GM11168 (cell line): Measurements from ENCODE around the gene EGFLAM.

ENCODE experiments used
- in situ Hi-C: fragments of 300-500 bp; cut with MboI; formaldehyde crosslinking; loops from one replicate; pipeline ENCODE4 v1.12.0; 2022; ENCODE audit warnings: low sequenced_read_pairs; ENCODE audit not compliant: unreplicated experiment

Gene EGFLAM

DNA sequence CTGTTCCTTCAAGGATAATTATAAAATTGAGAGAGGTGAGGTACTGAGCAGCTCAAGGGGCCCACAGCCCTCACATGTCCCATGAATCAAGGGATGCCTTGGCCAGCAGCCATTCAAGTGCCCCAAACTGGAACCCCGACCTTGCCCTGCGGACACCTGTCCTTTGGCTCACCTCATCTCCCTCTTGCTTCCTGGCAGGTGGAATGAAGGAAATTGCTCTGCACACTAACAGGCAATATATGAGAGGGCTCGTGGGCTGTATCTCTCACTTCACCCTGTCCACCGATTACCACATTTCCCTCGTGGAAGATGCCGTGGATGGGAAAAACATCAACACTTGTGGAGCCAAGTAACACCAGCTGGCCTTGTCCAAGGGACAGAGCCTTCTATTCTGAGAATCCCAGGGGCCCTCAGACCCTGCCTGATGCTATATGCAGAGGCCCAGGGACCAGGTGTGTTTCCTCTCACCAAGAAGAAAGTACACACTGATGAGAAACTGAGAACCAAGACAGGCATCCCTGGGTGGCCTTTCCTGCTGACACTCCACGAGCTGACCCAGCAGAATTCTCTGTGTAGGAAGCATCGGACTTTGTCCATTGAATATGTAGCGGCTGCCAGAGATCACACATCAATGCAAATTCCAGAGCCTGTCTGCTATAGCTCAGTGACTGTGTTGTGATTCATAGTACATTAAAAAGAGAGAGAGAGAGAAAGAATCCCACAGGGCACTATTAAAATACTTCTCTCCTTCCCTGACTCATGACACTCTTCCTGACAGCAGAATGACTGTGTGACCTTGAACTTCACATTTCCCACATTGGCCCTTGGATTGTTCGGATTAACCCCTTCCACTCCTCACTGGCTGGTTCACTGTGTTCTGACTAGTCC lies 205.5 kb downstream of the EGFLAM start:
- in situ Hi-C loops: no loop called here

DNA sequence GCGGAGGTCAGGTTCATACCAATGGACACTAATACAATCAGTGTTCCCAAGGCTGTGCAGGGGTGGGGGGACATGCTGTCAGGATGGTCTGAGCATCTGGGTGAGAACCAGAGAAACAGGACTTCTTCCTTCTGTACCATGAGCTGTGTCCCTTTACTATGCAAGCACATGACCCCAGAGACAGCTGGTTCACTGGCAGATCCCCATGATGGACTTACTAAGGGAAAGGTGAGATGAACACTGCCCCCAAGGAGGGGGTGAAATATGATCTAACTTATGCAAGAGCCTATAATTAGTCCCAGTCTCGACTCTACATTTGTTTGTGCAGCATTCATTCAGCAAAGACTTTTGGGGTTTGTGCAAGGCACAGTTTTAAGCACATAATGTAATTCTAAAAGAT lies 206.7 kb downstream of the EGFLAM start:
- in situ Hi-C loops: no loop called here

DNA sequence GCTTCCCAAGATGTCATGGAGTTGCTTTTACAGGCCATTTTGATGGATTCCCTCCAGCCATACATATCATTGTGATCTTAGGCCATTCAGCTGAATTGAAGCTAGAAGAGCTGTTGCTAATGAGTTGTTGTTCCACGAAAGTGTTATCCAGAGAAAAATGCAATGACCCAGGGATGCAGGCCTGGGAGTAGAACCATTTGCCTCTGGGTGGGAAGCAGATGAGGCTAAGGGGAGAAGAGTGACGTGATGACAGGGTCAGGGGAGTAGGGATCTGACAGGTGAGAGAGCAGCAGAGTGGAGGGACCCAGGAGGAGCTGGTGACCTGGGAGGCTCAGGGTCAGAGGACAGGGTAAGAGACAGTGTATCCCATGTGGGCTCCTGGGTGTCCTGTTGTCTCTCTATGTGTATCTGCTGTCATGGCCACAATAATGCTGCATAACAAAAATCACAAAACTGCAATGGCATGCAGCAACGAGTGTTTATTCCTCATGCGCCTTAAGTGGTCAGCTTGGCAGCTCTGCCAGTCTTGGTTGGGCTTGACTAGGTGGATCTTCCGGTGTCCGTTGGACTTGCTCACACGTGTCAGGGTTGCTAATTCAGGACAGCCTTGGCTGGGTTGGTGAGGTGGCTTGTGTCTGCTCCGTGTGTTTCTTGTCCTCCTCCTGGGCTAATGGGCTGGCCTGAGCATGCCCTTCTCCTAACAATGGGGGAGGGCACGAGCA lies 207.5 kb downstream of the EGFLAM start:
- in situ Hi-C loops: no loop called here

DNA sequence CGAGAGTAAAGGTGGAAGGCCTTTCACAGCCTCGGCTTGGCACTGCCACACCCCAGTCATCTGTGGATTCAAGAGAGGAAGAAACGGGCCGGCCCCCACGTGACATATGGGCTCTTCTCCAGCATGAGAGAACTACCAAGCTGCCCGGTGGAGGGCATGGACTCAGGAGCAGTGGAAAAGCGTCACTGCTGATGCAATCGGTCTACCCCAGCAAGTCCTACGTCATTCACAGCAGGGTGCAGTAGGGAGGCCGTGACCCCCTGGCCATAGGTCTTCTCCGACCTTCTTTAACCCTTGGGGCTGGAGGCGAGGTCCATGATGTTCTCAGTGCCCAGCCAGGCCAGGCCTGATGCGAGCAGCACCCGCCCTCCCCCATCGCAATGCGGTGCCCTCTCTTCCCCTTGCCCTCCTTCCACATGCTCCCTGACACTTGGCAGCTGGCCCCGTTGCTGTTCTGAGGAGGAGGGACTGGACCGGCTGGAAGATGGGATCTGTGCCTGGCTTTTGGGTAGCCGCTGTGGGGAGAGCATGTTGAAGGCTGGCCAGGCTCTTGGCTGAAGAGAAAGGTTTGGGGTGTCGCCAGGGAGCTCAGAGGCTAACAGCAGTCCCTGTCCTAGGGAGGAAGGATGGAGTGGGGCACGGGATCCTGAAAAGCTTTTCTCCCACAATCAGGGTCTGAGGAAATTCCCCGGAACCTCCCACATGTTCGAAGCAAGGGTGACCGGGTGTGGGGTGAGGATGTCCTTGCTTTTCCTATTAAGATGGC lies 208.2 kb downstream of the EGFLAM start:
- in situ Hi-C loops: no loop called here

DNA sequence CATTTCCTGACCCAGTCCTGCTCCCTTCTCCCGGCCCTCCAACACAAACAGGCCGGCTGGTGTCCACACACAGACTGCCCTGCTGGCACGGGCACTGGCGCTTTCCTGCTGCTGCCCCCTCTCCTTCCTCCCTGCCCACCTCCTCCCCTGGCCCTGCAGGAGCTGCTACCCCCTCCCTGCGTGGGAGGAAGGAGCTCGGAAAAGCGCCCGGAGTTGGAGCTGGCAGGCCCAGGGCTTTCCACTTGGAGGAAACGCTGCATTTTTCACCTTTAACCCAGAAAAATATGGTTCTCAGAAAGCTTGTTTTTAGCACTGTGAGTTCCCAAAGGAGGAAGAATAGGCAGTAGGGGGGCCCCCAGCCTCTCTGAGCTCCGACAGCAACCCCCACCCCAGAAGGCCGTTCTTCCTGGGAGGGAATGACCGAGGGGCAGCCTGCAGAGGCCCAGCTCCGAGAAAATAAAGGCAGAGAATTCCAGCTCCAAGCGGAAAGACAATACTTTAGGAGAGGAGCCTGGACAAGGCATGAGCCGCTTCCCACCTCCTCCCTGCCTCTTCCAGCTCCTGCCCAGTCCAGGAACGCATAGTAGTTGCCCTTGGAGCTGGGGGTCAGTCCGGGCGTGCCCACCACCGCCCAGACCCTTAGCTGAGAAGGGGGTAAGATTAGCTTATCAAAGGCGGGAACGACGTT lies 209.1 kb downstream of the EGFLAM start:
- in situ Hi-C loops: no loop called here

DNA sequence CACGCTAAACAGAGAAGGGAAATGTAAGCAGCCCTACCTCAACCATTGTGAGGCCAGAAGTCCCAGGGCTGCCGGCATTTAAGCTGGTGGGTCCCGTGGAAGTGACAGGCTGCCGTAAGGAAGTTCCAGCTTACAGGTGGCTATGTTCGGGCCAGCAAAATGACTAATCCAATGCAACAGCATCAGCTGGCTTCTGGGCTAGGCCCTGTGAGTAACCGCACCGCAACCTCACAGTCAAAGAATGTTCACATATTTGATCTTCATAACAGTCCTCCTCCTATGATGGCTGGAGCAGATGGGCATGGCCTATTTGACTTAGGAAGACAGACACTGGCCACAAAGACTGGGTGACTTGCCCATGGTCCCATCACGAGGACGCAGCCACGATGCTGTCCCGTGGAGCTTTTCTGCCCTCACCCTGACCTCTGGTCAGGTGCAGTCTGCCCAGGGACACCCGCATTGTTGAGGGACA lies 209.9 kb downstream of the EGFLAM start:
- in situ Hi-C loops: no loop called here

DNA sequence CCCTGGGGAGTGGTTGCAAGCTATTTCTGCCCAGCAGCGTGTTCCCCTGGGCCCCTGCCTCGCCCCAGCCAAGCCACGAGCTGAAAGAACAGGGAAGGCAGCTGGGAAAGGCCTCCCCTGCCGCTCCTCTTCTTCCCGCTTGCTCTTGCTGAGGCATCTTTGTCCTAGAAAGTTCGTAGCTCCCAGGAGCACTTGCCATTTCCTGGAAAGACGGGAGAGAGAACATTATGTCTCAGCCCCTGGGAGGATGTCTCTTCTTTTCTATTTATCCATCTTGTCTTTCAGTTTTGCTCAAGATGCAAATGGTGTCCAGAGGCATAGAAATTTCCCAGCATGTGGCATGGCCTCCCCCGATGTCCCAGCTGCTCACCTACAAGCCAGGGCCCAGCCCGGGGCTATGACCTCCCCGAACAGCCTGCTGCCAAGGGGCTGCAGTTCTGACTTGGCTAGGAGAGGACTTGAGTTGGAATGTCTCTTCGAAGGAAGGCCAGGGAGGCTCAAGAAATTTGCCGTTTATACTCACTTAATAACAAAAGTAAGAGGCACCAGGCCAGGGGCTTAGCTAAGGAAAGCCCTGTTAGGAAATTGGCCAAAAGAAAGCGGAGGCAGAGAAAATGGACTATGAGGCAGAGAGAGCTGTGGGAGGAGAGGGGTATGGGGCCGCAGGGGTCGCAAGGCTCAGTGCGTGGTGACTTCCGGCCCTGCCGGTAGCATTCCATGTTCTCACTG lies 210.8 kb downstream of the EGFLAM start:
- in situ Hi-C loops: no loop called here

DNA sequence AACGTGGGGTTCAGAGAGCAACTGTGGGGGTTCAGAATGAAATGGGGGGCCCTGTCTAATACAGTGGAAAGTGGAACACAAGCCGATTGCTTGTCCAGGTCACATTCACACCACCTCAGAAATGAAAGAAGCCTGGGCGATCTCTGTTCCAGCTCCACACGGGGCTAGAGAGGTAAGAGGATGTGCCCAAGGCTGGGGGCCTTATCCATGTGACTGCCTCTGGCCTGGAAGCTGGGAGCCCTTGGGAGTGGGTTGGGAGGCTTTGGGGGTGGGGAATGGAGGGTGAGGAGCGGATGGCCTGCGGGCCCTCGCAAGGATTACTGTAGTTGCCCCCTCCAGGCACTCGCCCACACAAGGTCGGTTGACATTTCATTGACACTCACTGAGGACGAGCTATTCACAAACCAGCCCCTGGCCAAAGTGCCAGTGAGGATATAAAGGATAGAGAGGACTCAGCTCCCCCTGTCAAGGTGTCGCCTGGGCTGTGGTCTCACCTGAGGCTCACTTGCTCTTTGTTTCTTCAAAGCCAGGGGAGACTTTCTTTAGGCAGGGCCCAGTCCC lies 211.4 kb downstream of the EGFLAM start:
- in situ Hi-C loops: no loop called here

DNA sequence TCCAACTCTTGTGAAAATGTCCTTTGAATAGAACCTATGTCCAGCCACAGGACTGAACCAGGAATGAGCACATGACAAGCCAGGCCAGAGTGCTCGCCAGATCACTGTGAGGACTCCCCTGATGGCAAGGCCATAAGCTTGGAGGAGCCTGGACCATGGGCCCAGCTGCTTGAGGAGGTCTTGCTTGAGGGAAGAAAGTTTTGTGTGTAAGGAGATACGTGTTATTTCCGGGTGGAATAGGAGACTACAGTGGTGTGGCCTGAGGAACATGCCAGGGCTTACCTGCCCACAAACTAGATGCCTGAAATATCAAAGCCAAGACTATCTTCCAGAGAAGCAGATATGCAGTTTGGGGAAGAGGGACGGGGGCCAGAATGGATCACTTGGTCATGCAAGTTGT lies 213.3 kb downstream of the EGFLAM start:
- in situ Hi-C loops: no loop called here

DNA sequence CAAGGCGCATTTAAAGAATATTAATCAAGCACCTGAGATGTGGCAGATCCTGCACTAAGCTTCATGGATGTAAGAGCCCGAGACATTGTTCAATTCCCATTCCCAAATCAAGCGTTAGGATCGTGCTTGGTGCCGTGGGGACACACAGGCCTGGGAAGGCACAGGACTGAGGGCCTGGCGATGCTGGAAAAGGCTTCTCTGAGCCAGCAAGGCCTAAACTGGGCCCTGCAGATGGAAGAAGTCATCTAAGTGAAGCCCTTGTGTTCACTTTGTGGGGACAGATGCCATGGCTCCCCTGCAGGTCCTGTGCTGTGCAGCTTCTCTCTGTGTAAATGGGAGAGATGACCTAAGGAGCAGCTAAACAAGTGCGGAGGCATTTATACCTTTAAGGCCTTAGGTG lies 214.2 kb downstream of the EGFLAM start:
- in situ Hi-C loops: no loop called here

DNA sequence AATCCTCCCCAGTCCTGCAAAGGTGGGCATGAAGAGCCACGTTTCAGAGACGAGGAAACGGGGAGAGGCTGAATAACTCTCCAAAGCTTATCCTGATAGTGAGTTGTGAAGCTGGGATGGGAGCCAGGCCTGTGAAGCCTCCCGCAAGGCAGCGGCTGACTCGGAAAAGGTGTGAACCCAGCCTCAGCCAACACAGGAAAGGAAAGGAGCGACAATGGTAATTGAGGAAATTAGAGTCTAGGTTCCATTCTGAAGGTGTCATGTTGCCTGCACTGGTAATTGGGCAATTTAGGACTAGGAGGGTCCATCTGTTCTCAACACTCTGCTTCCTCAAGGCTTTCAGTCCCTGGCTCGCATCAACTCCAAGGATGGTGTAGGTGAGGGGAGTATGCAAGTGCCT lies 214.6 kb downstream of the EGFLAM start:
- in situ Hi-C loops: no loop called here

DNA sequence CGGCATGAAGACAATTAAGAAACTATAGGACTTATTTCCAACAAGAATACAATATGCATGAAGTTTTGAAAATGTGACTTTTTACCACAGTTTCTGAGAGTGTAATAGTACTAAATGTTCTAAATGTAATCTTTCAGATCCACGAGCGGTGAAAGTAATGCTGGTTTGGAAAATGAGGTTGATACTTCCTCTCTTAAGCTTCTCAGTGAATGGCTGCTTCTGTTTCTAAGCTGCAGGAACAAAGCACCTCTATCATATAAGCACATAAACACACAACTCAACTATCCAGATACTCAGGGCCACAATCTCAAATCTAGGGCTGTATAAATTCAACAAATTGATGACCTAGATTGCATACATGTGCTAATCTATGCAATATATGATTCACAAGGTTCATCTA lies 219.8 kb downstream of the EGFLAM start:
- in situ Hi-C loops: no loop called here

DNA sequence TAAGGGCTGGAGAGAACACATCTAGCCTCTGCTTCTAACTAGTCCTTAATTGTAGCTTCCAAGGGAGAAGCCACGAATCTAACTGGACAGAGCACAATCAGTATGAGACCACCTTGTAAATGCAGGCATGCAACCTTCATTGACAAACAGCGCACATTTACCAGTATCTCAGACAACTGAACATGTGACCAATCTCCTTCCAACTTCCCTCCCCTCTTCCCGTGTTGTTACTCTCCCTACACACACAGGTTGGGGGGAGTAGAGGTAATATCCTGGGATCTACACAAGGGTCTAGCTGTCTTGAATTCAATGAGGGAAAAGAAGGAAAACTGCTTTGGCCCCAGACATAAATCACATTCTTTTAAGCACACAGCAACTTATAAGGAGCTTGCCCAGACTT lies 220.5 kb downstream of the EGFLAM start:
- in situ Hi-C loops: no loop called here

DNA sequence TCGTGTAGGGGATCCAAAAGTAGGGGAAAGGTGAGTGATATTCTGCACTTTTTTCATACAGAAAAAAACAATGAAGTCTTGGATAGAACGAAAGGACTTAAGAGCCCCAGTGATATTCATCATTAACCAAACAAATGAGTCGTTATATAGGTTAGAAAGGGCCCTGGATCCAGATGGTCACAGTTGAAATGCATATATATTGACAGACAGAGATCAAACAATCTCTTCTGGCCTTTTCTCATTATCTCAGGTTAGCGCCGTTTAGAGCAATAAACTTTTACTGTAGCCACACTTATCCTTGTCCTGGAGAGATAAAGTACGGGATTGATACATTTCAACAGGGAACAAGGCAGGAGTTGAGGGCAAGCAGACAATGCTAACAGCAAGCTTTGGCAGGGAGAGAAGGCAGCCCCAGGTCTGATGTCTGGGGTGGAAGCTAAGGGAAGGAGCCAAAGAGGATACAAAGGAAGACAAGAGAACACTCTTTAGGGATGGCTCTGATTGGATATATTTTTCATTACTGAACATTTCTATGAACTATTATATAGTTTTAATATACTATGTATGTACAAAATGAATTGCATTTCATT lies 221.1 kb downstream of the EGFLAM start:
- in situ Hi-C loops: no loop called here

DNA sequence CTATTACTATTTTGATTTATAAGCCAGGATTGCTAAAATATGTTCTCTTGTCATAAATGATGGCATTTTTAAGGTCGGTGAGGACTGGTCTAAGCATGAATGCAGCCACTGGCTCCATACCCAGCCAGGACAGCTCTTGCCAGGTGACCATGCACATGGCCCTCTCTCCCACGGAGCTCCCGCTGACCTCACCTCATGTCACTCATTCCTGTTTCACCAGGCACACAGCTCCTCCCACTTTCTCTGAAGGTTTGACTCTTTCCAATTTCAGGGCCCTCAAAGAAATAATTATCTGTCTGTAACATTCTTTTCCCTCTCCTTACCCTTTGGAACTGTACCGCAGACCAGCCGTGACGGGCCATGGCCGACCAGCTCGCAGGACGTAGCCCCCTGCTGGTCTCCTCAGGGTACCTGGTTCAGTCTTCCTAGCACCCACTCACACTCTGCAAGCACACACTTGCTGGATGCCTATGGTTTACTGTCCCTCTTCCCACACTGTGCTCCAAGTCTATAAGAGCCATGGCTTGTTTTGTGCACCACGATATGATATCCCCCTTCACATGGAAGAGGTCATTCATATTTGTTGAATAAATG lies 225.5 kb downstream of the EGFLAM start:
- in situ Hi-C loops: no loop called here

DNA sequence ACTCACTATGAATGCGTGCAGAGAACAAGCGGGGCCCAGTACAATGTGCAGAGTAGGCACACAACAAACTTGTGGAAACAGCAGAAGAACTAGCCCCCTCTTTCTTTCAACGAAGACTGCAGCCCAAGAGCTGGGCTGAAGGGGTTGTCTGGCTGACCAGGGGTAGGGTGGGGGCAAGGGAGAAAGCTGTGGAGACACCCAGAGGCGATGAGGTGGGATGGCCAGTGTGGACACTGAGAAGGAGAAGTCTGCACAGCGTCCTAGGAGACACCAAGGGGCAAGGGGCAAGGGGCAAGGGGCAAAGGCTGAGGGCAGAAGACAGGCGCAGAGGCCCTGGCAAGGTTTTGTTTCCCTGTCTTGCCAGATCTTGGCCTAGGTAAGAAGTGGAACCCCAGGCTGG lies 235.8 kb downstream of the EGFLAM start:
- in situ Hi-C loops: no loop called here

DNA sequence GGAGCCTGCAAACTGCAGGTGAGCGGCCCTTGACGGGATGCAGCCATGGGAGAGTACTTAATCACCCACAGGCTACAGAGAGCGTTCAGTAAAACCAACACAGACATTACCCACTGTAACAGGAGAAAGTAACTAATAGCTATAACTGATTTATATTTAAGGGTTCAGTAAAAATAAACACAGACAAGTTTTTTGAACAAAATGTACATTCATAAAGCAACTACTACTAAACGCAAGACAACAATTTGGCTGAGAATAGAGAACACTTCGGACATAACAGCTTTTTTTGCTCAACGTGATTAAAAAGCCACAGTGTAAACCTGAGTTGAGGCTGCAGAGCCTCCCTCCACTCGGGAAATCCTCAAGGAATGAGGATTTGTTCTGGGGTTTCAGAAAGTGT lies 236.4 kb downstream of the EGFLAM start:
- in situ Hi-C loops: no loop called here

DNA sequence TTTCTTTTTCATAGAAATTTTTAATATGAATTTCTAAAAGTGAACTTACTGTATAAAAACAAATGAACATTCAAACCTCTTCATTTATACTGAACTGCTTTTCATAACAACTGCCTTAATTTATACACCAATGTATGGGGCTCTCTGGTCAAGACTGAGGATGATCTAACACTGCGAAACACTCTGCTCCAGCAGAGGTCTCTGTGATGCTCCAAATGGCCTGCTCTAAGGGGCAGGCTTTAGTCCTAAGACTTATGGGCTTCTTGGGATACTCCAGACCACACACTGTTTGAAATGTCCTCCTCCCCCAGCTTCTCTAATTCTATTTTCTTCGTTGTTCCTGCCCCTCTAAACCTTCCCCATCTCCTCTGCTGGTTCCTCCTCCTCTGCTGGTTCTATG lies 239.6 kb downstream of the EGFLAM start:
- in situ Hi-C loops: no loop called here
